ENCODE data around the gene ZFPM1.

- TF ChIP-seq EZH2 (IDR thresholded peaks at IDR 0.05; ENCODE audit: low read depth, unreplicated experiment) (no peak), CTCF (conservative IDR thresholded peaks at IDR 0.05; ENCODE audit: low read depth in 2 of 2) (peak; percentile 48 to 49), REST (IDR thresholded peaks at IDR 0.05; ENCODE audit: unreplicated experiment) (no peak), EZH2phosphoT487 (IDR thresholded peaks at IDR 0.05; ENCODE audit: unreplicated experiment) (no peak)
Observed at GRCh38 chr16:88406096-88407041, 46.7 kb upstream of the ZFPM1 start.

Data from GM23338 (cell line).